Measurements from ENCODE around the gene UBE2L5. TPM values are rescaled to one million over a fixed set of nuclear protein-coding genes. Genes with fewer than 3 reads are reported as not detected.

The UBE2L5 gene
- total and polyA plus RNA-seq, 4 experiments from 2014 or later, result not detected

- Mint-ChIP-seq H3K27me3 (no peaks in the 10 kb centered on the region), H3K4me3 (peak overlapping the region; percentile 79 to 87 (median 84))
Observed at GRCh38 chr13:30421093-30422053, 920 bp upstream of the UBE2L5 start.

GRCh38 chr13:30423891-30424290 lies 1.6 kb downstream of the UBE2L5 start:
- no peak overlapping the region for H3K27ac ChIP-seq (ENCODE audit: low read depth, low read length)
- Mint-ChIP-seq H3K9me3 (peaks cover 0 to 4% (median 0%) of the 10 kb centered on the region in 8 donors), H3K27me3 (no peaks in the 10 kb centered on the region), H3K4me1 (peaks cover 11 to 24% (median 17%) of the 10 kb centered on the region in 4 donors), H3K27ac (no peak overlapping the region), H3K4me3 (no peak overlapping the region), H3K36me3 (peaks cover 0 to 3% of the 10 kb centered on the region in 2 donors)
- peaks cover 19% of the 10 kb centered on the region for H3K4me1 ChIP-seq (ENCODE audit: insufficient read depth, low read length)
- no peaks in the 10 kb centered on the region for H3K36me3 ChIP-seq (ENCODE audit: insufficient read depth, low read length)
- ChIA-PET POLR2A (ENCODE audit: partially characterized antibody) (interaction anchor here (0.5 to 3.5 kb wide), 5 partner anchors 28 to 53 kb away, joined by 3 to 19 read pairs (median 4); partner anchors contain the start of gene HMGB1), CTCF (ENCODE audit: partially characterized antibody) (interaction anchor here (1.5 kb wide), 1 partner anchor 55 kb away, joined by 3 read pairs; no protein-coding TSS in a partner anchor)
- intact Hi-C loops (cut with micrococcal nuclease), result loop anchor here (5.0 kb wide), 2 partner anchors 38 to 193 kb away; partner anchors contain the start of gene USPL1
- H3K27me3 ChIP-seq (ENCODE audit: insufficient read depth, low read length), result no peaks in the 10 kb centered on the region
- H3K9me3 ChIP-seq (ENCODE audit: control insufficient read depth in 1 of 2, low read length in 2 of 2), result no peaks in the 10 kb centered on the region
- no peak overlapping the region for H3K4me3 ChIP-seq (ENCODE audit: low read length in 2 of 2)
- DNase-seq, result no peak

More at GRCh38 chr13:30421093-30422053, 920 bp upstream of the UBE2L5 start:
- ChIA-PET POLR2A (ENCODE audit: partially characterized antibody) (interaction anchor here (0.6 to 3.5 kb wide), 25 partner anchors 8 to 322 kb away, joined by 3 to 22 read pairs (median 5); partner anchors contain the start of genes HMGB1, KATNAL1 and USPL1), CTCF (ENCODE audit: partially characterized antibody) (interaction anchor here (0.8 to 1.9 kb wide), 6 partner anchors 10 to 75 kb away, joined by 3 to 6 read pairs (median 3); partner anchors contain the start of gene HMGB1)
- H3K36me3 Mint-ChIP-seq, result peaks cover 0 to 3% of the 10 kb centered on the region in 2 donors
- Histone ChIP-seq H3K36me3 (ENCODE audit: insufficient read depth, low read length) (no peaks in the 10 kb centered on the region), H3K4me1 (ENCODE audit: insufficient read depth, low read length) (peaks cover 19% of the 10 kb centered on the region), H3K4me3 (ENCODE audit: low read length in 2 of 2) (peak overlapping the region; percentile 23 to 36), H3K9me3 (ENCODE audit: control insufficient read depth in 1 of 2, low read length in 2 of 2) (no peaks in the 10 kb centered on the region), H3K27me3 (ENCODE audit: insufficient read depth, low read length) (no peaks in the 10 kb centered on the region), H3K27ac (ENCODE audit: low read depth, low read length) (no peak overlapping the region)
- peak; percentile 5 to 51 (median 16) for DNase-seq
- H3K27ac Mint-ChIP-seq, result peak overlapping the region; percentile 47 to 93 (median 82)
- H3K9me3 Mint-ChIP-seq, result no peaks in the 10 kb centered on the region
- H3K4me1 Mint-ChIP-seq, result peaks cover 14 to 27% (median 20%) of the 10 kb centered on the region in 4 donors
- intact Hi-C loops (cut with micrococcal nuclease), result loop anchor here (1.0 to 5.0 kb wide), 6 partner anchors 13 to 196 kb away; partner anchors contain the start of genes KATNAL1 and USPL1

- intact Hi-C loops (cut with micrococcal nuclease), result no loop called here
- Histone ChIP-seq H3K9me3 (ENCODE audit: control insufficient read depth in 1 of 2, low read length in 2 of 2) (no peaks in the 10 kb centered on the region), H3K36me3 (ENCODE audit: insufficient read depth, low read length) (no peaks in the 10 kb centered on the region), H3K4me3 (ENCODE audit: low read length in 2 of 2) (no peak overlapping the region), H3K27me3 (ENCODE audit: insufficient read depth, low read length) (no peaks in the 10 kb centered on the region), H3K27ac (ENCODE audit: low read depth, low read length) (no peak overlapping the region), H3K4me1 (ENCODE audit: insufficient read depth, low read length) (peaks cover 5% of the 10 kb centered on the region)
- CTCF ChIA-PET (ENCODE audit: partially characterized antibody), result interaction anchor here (0.7 to 0.9 kb wide), 2 partner anchors 23 to 105 kb away, joined by 3 to 4 read pairs; no protein-coding TSS in a partner anchor
- H3K9me3 Mint-ChIP-seq, result peaks cover 0 to 4% (median 0%) of the 10 kb centered on the region in 8 donors
- DNase-seq, result no peak
- no peaks in the 10 kb centered on the region for H3K27me3 Mint-ChIP-seq
- no peaks in the 10 kb centered on the region for H3K36me3 Mint-ChIP-seq
- POLR2A ChIA-PET (ENCODE audit: partially characterized antibody), result interaction anchor here (1.5 to 2.3 kb wide), 2 partner anchors 33 to 55 kb away, joined by 3 to 6 read pairs; no protein-coding TSS in a partner anchor
- H3K4me1 Mint-ChIP-seq, result peaks cover 4 to 21% (median 12%) of the 10 kb centered on the region in 4 donors
- H3K4me3 Mint-ChIP-seq, result no peak overlapping the region
- H3K27ac Mint-ChIP-seq, result no peak overlapping the region
Observed at GRCh38 chr13:30429235-30429634, 6.9 kb downstream of the UBE2L5 start.

GRCh38 chr13:30429721-30430694 lies 7.7 kb downstream of the UBE2L5 start:
- H3K27me3 ChIP-seq (ENCODE audit: insufficient read depth, low read length), result no peaks in the 10 kb centered on the region
- no peaks in the 10 kb centered on the region for H3K9me3 ChIP-seq (ENCODE audit: control insufficient read depth in 1 of 2, low read length in 2 of 2)
- H3K36me3 Mint-ChIP-seq, result no peaks in the 10 kb centered on the region
- DNase-seq, result peak in 1 of 5 donors; percentile 54
- ChIA-PET POLR2A (ENCODE audit: partially characterized antibody) (interaction anchor here (1.1 to 2.3 kb wide), 5 partner anchors 8 to 56 kb away, joined by 3 to 6 read pairs (median 3); partner anchors contain the start of gene UBE2L5), CTCF (ENCODE audit: partially characterized antibody) (interaction anchor here (0.6 to 1.4 kb wide), 6 partner anchors 10 to 106 kb away, joined by 3 to 4 read pairs (median 3); no protein-coding TSS in a partner anchor)
- intact Hi-C loops (cut with micrococcal nuclease), result no loop called here
- no peak overlapping the region for H3K4me3 ChIP-seq (ENCODE audit: low read length in 2 of 2)
- no peak overlapping the region for H3K4me3 Mint-ChIP-seq
- H3K4me1 ChIP-seq (ENCODE audit: insufficient read depth, low read length), result peaks cover 5% of the 10 kb centered on the region
- no peaks in the 10 kb centered on the region for H3K27me3 Mint-ChIP-seq
- no peak overlapping the region for H3K27ac ChIP-seq (ENCODE audit: low read depth, low read length)
- peak overlapping the region in 2 of 7 donors; percentile 6 to 47 for H3K27ac Mint-ChIP-seq
- no peaks in the 10 kb centered on the region for H3K36me3 ChIP-seq (ENCODE audit: insufficient read depth, low read length)
- peaks cover 4 to 21% (median 12%) of the 10 kb centered on the region in 4 donors for H3K4me1 Mint-ChIP-seq
- peaks cover 0 to 4% (median 0%) of the 10 kb centered on the region in 8 donors for H3K9me3 Mint-ChIP-seq

GRCh38 chr13:30431269-30431940 lies 9.1 kb downstream of the UBE2L5 start:
- Mint-ChIP-seq H3K4me1 (peaks cover 4 to 21% (median 12%) of the 10 kb centered on the region in 4 donors), H3K36me3 (no peaks in the 10 kb centered on the region), H3K27me3 (no peaks in the 10 kb centered on the region), H3K27ac (no peak overlapping the region), H3K4me3 (no peak overlapping the region), H3K9me3 (peaks cover 0 to 4% (median 0%) of the 10 kb centered on the region in 8 donors)
- intact Hi-C loops (cut with micrococcal nuclease), result no loop called here
- H3K27ac ChIP-seq (ENCODE audit: low read depth, low read length), result no peak overlapping the region
- H3K36me3 ChIP-seq (ENCODE audit: insufficient read depth, low read length), result no peaks in the 10 kb centered on the region
- peaks cover 5% of the 10 kb centered on the region for H3K4me1 ChIP-seq (ENCODE audit: insufficient read depth, low read length)
- ChIA-PET POLR2A (ENCODE audit: partially characterized antibody) (interaction anchor here (1.1 to 2.3 kb wide), 4 partner anchors 9 to 58 kb away, joined by 3 to 6 read pairs (median 4); partner anchors contain the start of gene UBE2L5), CTCF (ENCODE audit: partially characterized antibody) (interaction anchor here (0.6 to 1.4 kb wide), 7 partner anchors 9 to 178 kb away, joined by 3 to 4 read pairs (median 3); no protein-coding TSS in a partner anchor)
- no peak for DNase-seq
- no peak overlapping the region for H3K4me3 ChIP-seq (ENCODE audit: low read length in 2 of 2)
- H3K9me3 ChIP-seq (ENCODE audit: control insufficient read depth in 1 of 2, low read length in 2 of 2), result no peaks in the 10 kb centered on the region
- no peaks in the 10 kb centered on the region for H3K27me3 ChIP-seq (ENCODE audit: insufficient read depth, low read length)

GRCh38 chr13:30435911-30436451 lies 13.7 kb downstream of the UBE2L5 start:
- no peak overlapping the region for H3K4me3 Mint-ChIP-seq
- ChIA-PET CTCF (ENCODE audit: partially characterized antibody) (no interaction called here), POLR2A (ENCODE audit: partially characterized antibody) (interaction anchor here (0.6 kb wide), 1 partner anchor 64 kb away, joined by 3 read pairs; no protein-coding TSS in a partner anchor)
- peaks cover 0 to 10% (median 6%) of the 10 kb centered on the region in 4 donors for H3K4me1 Mint-ChIP-seq
- no peak for DNase-seq
- H3K36me3 Mint-ChIP-seq, result no peaks in the 10 kb centered on the region
- Histone ChIP-seq H3K9me3 (ENCODE audit: control insufficient read depth in 1 of 2, low read length in 2 of 2) (no peaks in the 10 kb centered on the region), H3K36me3 (ENCODE audit: insufficient read depth, low read length) (no peaks in the 10 kb centered on the region), H3K27ac (ENCODE audit: low read depth, low read length) (no peak overlapping the region), H3K4me3 (ENCODE audit: low read length in 2 of 2) (no peak overlapping the region), H3K27me3 (ENCODE audit: insufficient read depth, low read length) (no peaks in the 10 kb centered on the region), H3K4me1 (ENCODE audit: insufficient read depth, low read length) (peaks cover 1% of the 10 kb centered on the region)
- intact Hi-C loops (cut with micrococcal nuclease), result no loop called here
- no peak overlapping the region for H3K27ac Mint-ChIP-seq
- no peaks in the 10 kb centered on the region for H3K27me3 Mint-ChIP-seq
- H3K9me3 Mint-ChIP-seq, result peaks cover 0 to 1% (median 0%) of the 10 kb centered on the region in 8 donors
